IMR-90 (cell line): ENCODE results near the gene SETD3. TPM values are rescaled to one million over a fixed set of nuclear protein-coding genes. Genes with fewer than 3 reads are reported as not detected.

Source experiments
- ATAC-seq: fragments of 200-7000 bp; cut with Tn5 transposase; 2 replicates; pipeline ENCODE4 v1.9.1; 2020; ENCODE audit warnings: low read depth, mild to moderate bottlenecking, moderate library complexity
- BruUV-seq: library from RNA; stranded (reverse); fragments of 400-500 nt; replicated peaks from 2 replicates; lab custom pipeline; 2021; lab: Mats Ljungman, UMichigan
- CTCF ChIA-PET: fragments of 300-600 bp; formaldehyde crosslinking; extraction: SDS; loops from one replicate; lab custom pipeline; 2021; ENCODE audit warnings: antibody characterized with exemption; lab: Yijun Ruan, JAX
- POLR2A ChIA-PET: fragments of 300-600 bp; sonication (Branson Sonifier 250); formaldehyde crosslinking; loops from one replicate; lab custom pipeline; 2022; ENCODE audit warnings: antibody characterized with exemption; ENCODE audit not compliant: unreplicated experiment; lab: Charles Lee
- DNase-seq: peaks from one replicate; pipeline ENCODE4 v3.0.0; 2013
- H2AFZ ChIP-seq: replicated peaks from 2 replicates; pipeline ENCODE3; 2013; ENCODE audit warnings: low read length, mild to moderate bottlenecking; ENCODE audit not compliant: poor library complexity
- H2AK5ac ChIP-seq: 2 replicates; pipeline ENCODE4 v1.6.1; 2013; ENCODE audit warnings: low read depth, low read length, inconsistent platforms
- H2AK9ac ChIP-seq: replicated peaks from 2 replicates; pipeline ENCODE3; 2013; ENCODE audit warnings: mild to moderate bottlenecking, low read depth, low read length, moderate library complexity; ENCODE audit not compliant: poor library complexity
- H2BK120ac ChIP-seq: 2 replicates; pipeline ENCODE4 v1.6.1; 2013; ENCODE audit warnings: low read depth, low read length, inconsistent platforms
- H2BK15ac ChIP-seq: 3 replicates; pipeline ENCODE4 v1.6.1; 2013; ENCODE audit warnings: low read depth, low read length, inconsistent platforms
- H2BK20ac ChIP-seq: 2 replicates; pipeline ENCODE4 v1.6.1; 2013; ENCODE audit warnings: low read depth, mild to moderate bottlenecking, inconsistent platforms, low read length, moderate library complexity
- H2BK5ac ChIP-seq: 2 replicates; pipeline ENCODE4 v1.6.1; 2013; ENCODE audit warnings: mild to moderate bottlenecking, low read depth, low read length, inconsistent platforms; ENCODE audit not compliant: poor library complexity, severe bottlenecking
- H3K14ac ChIP-seq: replicated peaks from 2 replicates; pipeline ENCODE4 v1.6.1; 2013; ENCODE audit warnings: low read depth, low read length, inconsistent platforms
- H3K18ac ChIP-seq: 2 replicates; pipeline ENCODE4 v1.6.1; 2013; ENCODE audit warnings: low read depth, low read length, control low read depth
- H3K23ac ChIP-seq: 2 replicates; pipeline ENCODE4 v1.6.1; 2013; ENCODE audit warnings: low read depth, low read length, inconsistent platforms
- H3K27ac ChIP-seq: 2 replicates; pipeline ENCODE4 v1.5.1; 2013; ENCODE audit warnings: mild to moderate bottlenecking, control low read depth, low read length; ENCODE audit not compliant: insufficient read depth
- H3K27me3 ChIP-seq: 2 replicates; pipeline ENCODE4 v1.6.1; 2013; ENCODE audit warnings: low read length; ENCODE audit not compliant: control insufficient read depth, insufficient read depth
- H3K36me3 ChIP-seq: 2 replicates; pipeline ENCODE4 v1.6.1; 2013; ENCODE audit warnings: low read length, mixed read lengths; ENCODE audit not compliant: control insufficient read depth, insufficient read depth
- H3K4ac ChIP-seq: 2 replicates; pipeline ENCODE4 v1.6.1; 2013; ENCODE audit warnings: low read depth, low read length, inconsistent platforms
- H3K4me1 ChIP-seq: 2 replicates; pipeline ENCODE4 v1.6.1; 2013; ENCODE audit warnings: low read length, mixed read lengths; ENCODE audit not compliant: control insufficient read depth, insufficient read depth
- H3K4me2 ChIP-seq: 2 replicates; pipeline ENCODE4 v1.6.1; 2013; ENCODE audit warnings: low read depth, mild to moderate bottlenecking, control low read depth, low read length, moderate library complexity
- H3K4me3 ChIP-seq: 2 replicates; pipeline ENCODE4 v1.5.1; 2013; ENCODE audit warnings: low read depth, mild to moderate bottlenecking, control low read depth, low read length, moderate library complexity; ENCODE audit not compliant: insufficient read depth
- H3K56ac ChIP-seq: 2 replicates; pipeline ENCODE4 v1.6.1; 2013; ENCODE audit warnings: low read length, inconsistent platforms; ENCODE audit not compliant: insufficient read depth; ENCODE audit errors: extremely low read depth
- H3K79me1 ChIP-seq, 2 experiments: 2 replicates each; pipeline ENCODE4 v1.6.1; 2013; ENCODE audit warnings: low read length in 2 of 2, inconsistent platforms in 1 of 2, low read depth in 1 of 2
- H3K9ac ChIP-seq: 2 replicates; pipeline ENCODE4 v1.6.1; 2013; ENCODE audit warnings: low read depth, low read length, control low read depth
- H3K9me1 ChIP-seq: 2 replicates; pipeline ENCODE4 v1.6.1; 2013; ENCODE audit warnings: low read length, inconsistent platforms; ENCODE audit not compliant: insufficient read depth
- H3K9me3 ChIP-seq: 2 replicates; pipeline ENCODE4 v1.6.1; 2013; ENCODE audit warnings: low read length; ENCODE audit not compliant: control insufficient read depth, insufficient read depth
- H4K20me1 ChIP-seq: 2 replicates; pipeline ENCODE4 v1.6.1; 2013; ENCODE audit warnings: low read length, inconsistent platforms; ENCODE audit not compliant: insufficient read depth
- H4K5ac ChIP-seq: 2 replicates; pipeline ENCODE4 v1.6.1; 2013; ENCODE audit warnings: mild to moderate bottlenecking, low read depth, low read length, control low read depth
- H4K8ac ChIP-seq, 2 experiments: 2 replicates each; pipeline ENCODE4 v1.6.1; 2013; ENCODE audit warnings: low read depth in 2 of 2, low read length in 2 of 2, control low read depth in 1 of 2, inconsistent platforms in 1 of 2
- H4K91ac ChIP-seq: 2 replicates; pipeline ENCODE4 v1.6.1; 2013; ENCODE audit warnings: low read depth, low read length, inconsistent platforms; ENCODE audit not compliant: insufficient read depth
- BHLHE40 ChIP-seq: fragments of 150-350 bp; IDR thresholded peaks from 2 replicates; pipeline ENCODE4 v1.6.1; 2016; ENCODE audit warnings: mild to moderate bottlenecking, low read depth, low read length
- CEBPB ChIP-seq: IDR thresholded peaks from 2 replicates; pipeline ENCODE4 v1.6.1; 2012; ENCODE audit warnings: low read depth, low read length, improper control_type of control experiment
- CHD1 ChIP-seq: IDR thresholded peaks from 2 replicates; pipeline ENCODE4 v1.6.1; 2012; ENCODE audit warnings: low read depth, low read length, improper control_type of control experiment
- CTCF ChIP-seq: conservative IDR thresholded peaks from 2 replicates; pipeline ENCODE4 v1.5.1; 2012; ENCODE audit warnings: mild to moderate bottlenecking, low read depth, low read length, improper control_type of control experiment
- FOS ChIP-seq: fragments of 150-350 bp; IDR thresholded peaks from 2 replicates; pipeline ENCODE4 v1.6.1; 2016; ENCODE audit warnings: low read depth, low read length
- MAFK ChIP-seq: IDR thresholded peaks from 2 replicates; pipeline ENCODE4 v1.6.1; 2012; ENCODE audit warnings: low read depth, low read length, improper control_type of control experiment
- MAZ ChIP-seq: IDR thresholded peaks from 2 replicates; pipeline ENCODE4 v1.6.1; 2012; ENCODE audit warnings: low read depth, mild to moderate bottlenecking, low read length, improper control_type of control experiment, moderate library complexity, borderline replicate concordance
- NFE2L2 ChIP-seq: fragments of 150-350 bp; IDR thresholded peaks from 2 replicates; pipeline ENCODE4 v1.6.1; 2016; ENCODE audit warnings: low read depth, mild to moderate bottlenecking, low read length
- RAD21 ChIP-seq: IDR thresholded peaks from 2 replicates; pipeline ENCODE4 v1.6.1; 2012; ENCODE audit warnings: low read length, improper control_type of control experiment
- RCOR1 ChIP-seq: IDR thresholded peaks from 2 replicates; pipeline ENCODE4 v1.6.1; 2012; ENCODE audit warnings: mild to moderate bottlenecking, low read length, improper control_type of control experiment; ENCODE audit not compliant: insufficient replicate concordance
- RFX5 ChIP-seq: IDR thresholded peaks from 2 replicates; pipeline ENCODE4 v1.8.0; 2012; ENCODE audit warnings: low read depth, mild to moderate bottlenecking, low read length, moderate library complexity
- SMC3 ChIP-seq: fragments of 150-350 bp; IDR thresholded peaks from 2 replicates; pipeline ENCODE4 v1.6.1; 2016; ENCODE audit warnings: low read depth, mild to moderate bottlenecking, antibody characterized with exemption, low read length, moderate library complexity
- USF2 ChIP-seq: fragments of 150-350 bp; IDR thresholded peaks from 2 replicates; pipeline ENCODE4 v1.6.1; 2017; ENCODE audit warnings: mild to moderate bottlenecking, antibody characterized with exemption, low read length, low read depth
- WGBS, 2 experiments: methylation state at CpG; one replicate each; pipeline versions ENCODE4 v1.1.5 to v1.1.7; 2013; ENCODE audit warnings: missing lambda C conversion rate in 2 of 2; ENCODE audit not compliant: insufficient read length in 1 of 2; ENCODE audit errors: extremely low coverage in 2 of 2; 5-methylcytosine and 5-hydroxymethylcytosine counted together
- dilution Hi-C: fragments of 300-500 bp; cut with HindIII; formaldehyde crosslinking; loops from one replicate; pipeline ENCODE4 v1.14.3; 2018; ENCODE audit warnings: low sequenced_read_pairs; ENCODE audit not compliant: unreplicated experiment
- in situ Hi-C: fragments of 300-500 bp; cut with MboI; formaldehyde crosslinking; loops from 3 replicates; pipeline ENCODE4 v1.14.3; 2019; ENCODE audit warnings: low sequenced_read_pairs, inconsistent platforms, mixed read lengths
- intact Hi-C: fragments of 100-400 bp; cut with micrococcal nuclease; formaldehyde crosslinking; loops from 2 replicates; pipeline ENCODE4 v1.10.0; 2022
- polyA plus RNA-seq, 3 experiments: library from polyadenylated mRNA; depleted of rRNA; stranded (reverse); fragments of >200 nt; gene quantifications; 2 replicates each; pipeline ENCODE4 v1.2.3, GENCODE V29; 2012; ENCODE audit warnings: low replicate concordance in 1 of 3
- total RNA-seq: library from RNA; depleted of rRNA; stranded (reverse); fragments of >200 nt; gene quantifications from 2 replicates; pipeline ENCODE4 v1.2.3, GENCODE V29; 2012

SETD3 gene
- total and polyA plus RNA-seq, 2 of the 4 experiments (the other 2 are of a cell fraction): 18.8 to 31.9 TPM

DNA sequence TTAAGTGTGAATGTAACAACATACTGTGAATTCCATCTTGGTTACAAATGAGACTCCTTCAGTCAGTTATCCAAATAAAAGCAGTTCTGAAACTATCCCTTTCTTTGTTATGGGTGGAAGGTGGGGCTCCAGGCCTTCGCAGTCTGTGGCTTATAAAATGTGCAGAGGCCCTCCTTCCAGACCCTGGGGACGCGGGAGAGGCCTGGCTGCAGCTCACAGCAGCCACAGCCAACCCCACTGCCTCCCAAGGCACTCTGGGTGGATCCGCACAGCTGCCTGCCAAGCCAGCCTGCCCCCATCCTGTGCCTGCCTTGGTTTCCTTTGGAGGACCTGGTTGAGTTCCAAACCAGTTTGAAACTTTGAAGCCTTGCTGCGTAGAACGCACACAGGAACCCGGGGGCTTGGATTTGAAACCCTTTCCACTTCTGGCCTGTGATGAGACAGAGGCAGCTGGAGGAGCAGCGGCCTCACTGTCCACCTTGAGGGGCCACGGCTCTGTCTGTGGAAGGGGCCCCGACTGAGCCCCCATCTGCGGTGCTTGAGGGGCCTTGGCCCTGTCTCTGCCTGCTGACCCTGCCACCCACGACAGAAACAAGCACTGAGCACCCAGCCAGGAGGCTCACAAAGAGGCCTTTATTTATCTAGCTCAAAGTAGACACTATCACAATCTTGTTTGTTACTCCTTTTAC lies 30.9 kb upstream of the SETD3 start:
- intact Hi-C loops: no loop called here
- Histone ChIP-seq H2AK5ac (peak overlapping the region; percentile 47), H3K23ac (no peak overlapping the region), H3K56ac (no peak overlapping the region), H3K9me1 (peaks cover 4% of the 10 kb centered on the region; the same call in 1 of the 2 replicates), H2BK15ac (no peak overlapping the region), H4K5ac (peak overlapping the region; percentile 25; the same call in 1 of the 2 replicates), H4K91ac (peak overlapping the region; percentile 16), H3K27me3 (no peaks in the 10 kb centered on the region), H3K4me3 (no peak overlapping the region), H4K8ac (peak overlapping the region; percentile 12 to 59; a peak in 3 of 4 replicates), H2AK9ac (peak overlapping the region; percentile 21), H3K18ac (peak overlapping the region; percentile 14; the same call in 1 of the 2 replicates), H3K36me3 (peaks cover 53% of the 10 kb centered on the region), H2BK120ac (no peak overlapping the region), H3K79me1 (peaks cover 10 to 48% of the 10 kb centered on the region in 2 experiments), H3K9ac (peak overlapping the region; percentile 40), H4K20me1 (peaks cover 32% of the 10 kb centered on the region), H3K4ac (peak overlapping the region; percentile 43; the same call in 1 of the 2 replicates), H3K9me3 (no peaks in the 10 kb centered on the region), H2BK5ac (peak overlapping the region; percentile 21), H2BK20ac (no peak overlapping the region), H2AFZ (no peak overlapping the region), H3K4me2 (no peak overlapping the region), H3K4me1 (peaks cover 15% of the 10 kb centered on the region), H3K14ac (peak overlapping the region; percentile 43; the same call in 1 of the 2 replicates), H3K27ac (peak overlapping the region; percentile 89)
- no TSS peak for BruUV-seq
- ATAC-seq (peak; percentile 91), DNase-seq (peak; percentile 67)
- dilution Hi-C loops: no loop called here
- CTCF ChIA-PET: interaction anchor here (0.6 kb wide), 1 partner anchor 563 kb away, joined by 3 read pairs; no protein-coding TSS in a partner anchor
- POLR2A ChIA-PET: no interaction called here
- in situ Hi-C loops: loop anchor here (5.0 kb wide), 1 partner anchor 371 kb away; no protein-coding TSS in a partner anchor
- WGBS, 2 experiments: 57% methylated on average over 1 of the region's 12 CpGs; no CpG with 5 or more reads in 1 of the 2 experiments
- TF ChIP-seq MAZ (no peak), BHLHE40 (no peak), CEBPB (no peak), NFE2L2 (no peak), SMC3 (no peak), CTCF (no peak), MAFK (no peak), CHD1 (no peak), FOS (no peak), RCOR1 (no peak), RAD21 (no peak), RFX5 (no peak), USF2 (no peak)
